H9 (cell line): ENCODE data around the gene ARFGAP1. TPM values are rescaled to one million over a fixed set of nuclear protein-coding genes. Genes with fewer than 3 reads are reported as not detected.

Experiments
- DNase-seq: peaks from one replicate; pipeline ENCODE4 v3.0.0-alpha.2; 2017
- H2AFZ ChIP-seq: one replicate; pipeline ENCODE4 v1.6.1; 2013; ENCODE audit warnings: mild to moderate bottlenecking, low read length, control low read depth, moderate library complexity
- H2AK5ac ChIP-seq: 2 replicates; pipeline ENCODE4 v1.6.1; 2013; ENCODE audit warnings: low read length, control low read depth, mixed read lengths; ENCODE audit not compliant: insufficient read length
- H2BK120ac ChIP-seq: one replicate; pipeline ENCODE4 v1.6.1; 2013; ENCODE audit warnings: low read depth, mild to moderate bottlenecking, low read length, control low read depth, inconsistent platforms; ENCODE audit not compliant: poor library complexity, severe bottlenecking
- H2BK12ac ChIP-seq: 2 replicates; pipeline ENCODE4 v1.6.1; 2013; ENCODE audit warnings: low read length, control low read depth, mixed read lengths, low read depth; ENCODE audit not compliant: insufficient read length
- H2BK15ac ChIP-seq: 2 replicates; pipeline ENCODE4 v1.6.1; 2013; ENCODE audit warnings: low read depth, low read length, control low read depth
- H2BK20ac ChIP-seq: one replicate; pipeline ENCODE4 v1.6.1; 2013; ENCODE audit warnings: low read depth, mild to moderate bottlenecking, low read length, control low read depth, inconsistent platforms; ENCODE audit not compliant: poor library complexity, severe bottlenecking
- H2BK5ac ChIP-seq: 2 replicates; pipeline ENCODE4 v1.6.1; 2013; ENCODE audit warnings: low read length, control low read depth, mixed read lengths; ENCODE audit not compliant: insufficient read length
- H3K14ac ChIP-seq: 2 replicates; pipeline ENCODE4 v1.6.1; 2013; ENCODE audit warnings: low read length, control low read depth; ENCODE audit not compliant: insufficient read depth
- H3K18ac ChIP-seq: 2 replicates; pipeline ENCODE4 v1.6.1; 2013; ENCODE audit warnings: low read depth, mild to moderate bottlenecking, mixed read lengths, low read length, control low read depth; ENCODE audit not compliant: insufficient read length
- H3K23ac ChIP-seq: 2 replicates; pipeline ENCODE4 v1.6.1; 2013; ENCODE audit warnings: low read length, control low read depth, mixed read lengths, low read depth; ENCODE audit not compliant: insufficient read length
- H3K23me2 ChIP-seq: 2 replicates; pipeline ENCODE4 v1.6.1; 2013; ENCODE audit warnings: low read depth, mild to moderate bottlenecking, mixed read lengths, low read length, control low read depth; ENCODE audit not compliant: insufficient read length, poor library complexity, severe bottlenecking
- H3K27ac ChIP-seq: 2 replicates; pipeline ENCODE4 v1.5.1; 2013; ENCODE audit warnings: low read length, control low read depth, mixed read lengths, low read depth; ENCODE audit not compliant: insufficient read length
- H3K27me3 ChIP-seq: 2 replicates; pipeline ENCODE4 v1.6.1; 2013; ENCODE audit warnings: low read length, control low read depth, inconsistent platforms; ENCODE audit not compliant: insufficient read depth
- H3K4ac ChIP-seq: 2 replicates; pipeline ENCODE4 v1.6.1; 2013; ENCODE audit warnings: low read depth, mild to moderate bottlenecking, control low read depth, inconsistent platforms, low read length, moderate library complexity
- H3K4me1 ChIP-seq: 2 replicates; pipeline ENCODE4 v1.6.1; 2013; ENCODE audit warnings: low read length, control low read depth, inconsistent platforms; ENCODE audit not compliant: insufficient read depth
- H3K4me2 ChIP-seq: 2 replicates; pipeline ENCODE4 v1.6.1; 2013; ENCODE audit warnings: low read length, control low read depth, mixed read lengths; ENCODE audit not compliant: insufficient read length, insufficient read depth
- H3K56ac ChIP-seq: 2 replicates; pipeline ENCODE4 v1.6.1; 2013; ENCODE audit warnings: low read depth, mild to moderate bottlenecking, mixed read lengths, low read length, control low read depth; ENCODE audit not compliant: insufficient read length
- H3K79me1 ChIP-seq: 2 replicates; pipeline ENCODE4 v1.6.1; 2013; ENCODE audit warnings: low read depth, mild to moderate bottlenecking, moderate library complexity, low read length, control low read depth, inconsistent platforms; ENCODE audit not compliant: insufficient read depth, poor library complexity, severe bottlenecking
- H3K79me2 ChIP-seq: 2 replicates; pipeline ENCODE4 v1.6.1; 2013; ENCODE audit warnings: low read length, control low read depth, inconsistent platforms; ENCODE audit not compliant: insufficient read depth
- H3K9ac ChIP-seq: 2 replicates; pipeline ENCODE4 v1.6.1; 2013; ENCODE audit warnings: low read length, control low read depth, mixed read lengths; ENCODE audit not compliant: insufficient read length; ENCODE audit errors: extremely low read depth
- H3K9me3 ChIP-seq: one replicate; pipeline ENCODE4 v1.6.1; 2013; ENCODE audit warnings: low read depth, low read length, inconsistent platforms; ENCODE audit not compliant: control insufficient read depth
- H3T11ph ChIP-seq: one replicate; pipeline ENCODE4 v1.6.1; 2013; ENCODE audit warnings: mild to moderate bottlenecking, low read length, control low read depth, inconsistent platforms
- H4K20me1 ChIP-seq: one replicate; pipeline ENCODE4 v1.6.1; 2013; ENCODE audit not compliant: control insufficient read depth, insufficient read length, insufficient read depth
- H4K5ac ChIP-seq: 2 replicates; pipeline ENCODE4 v1.6.1; 2013; ENCODE audit warnings: low read depth, mild to moderate bottlenecking, mixed read lengths, low read length, control low read depth; ENCODE audit not compliant: insufficient read length
- H4K8ac ChIP-seq: replicated peaks from 2 replicates; pipeline ENCODE4 v1.6.1; 2013; ENCODE audit warnings: low read length, control low read depth, mixed read lengths, low read depth; ENCODE audit not compliant: insufficient read length
- H4K91ac ChIP-seq: 2 replicates; pipeline ENCODE4 v1.6.1; 2013; ENCODE audit warnings: low read depth, mild to moderate bottlenecking, moderate library complexity, mixed read lengths, low read length, control low read depth; ENCODE audit not compliant: insufficient read length
- H3K27ac Mint-ChIP-seq, 3 experiments: 2 replicates in 2 of 3; 3 replicates in 1 of 3; pipeline ENCODE4 v1.8.0; 2020 to 2021; ENCODE audit warnings: mixed read lengths in 3 of 3, mild to moderate bottlenecking in 1 of 3, moderate library complexity in 1 of 3
- H3K27me3 Mint-ChIP-seq: 2 replicates; pipeline ENCODE4 v1.8.0; 2021; ENCODE audit warnings: low read depth, mild to moderate bottlenecking, moderate library complexity, mixed read lengths
- H3K36me3 Mint-ChIP-seq, 3 experiments: 2 replicates in 2 of 3; 3 replicates in 1 of 3; pipeline ENCODE4 v1.8.0; 2020 to 2021; ENCODE audit warnings: low read depth in 3 of 3, mixed read lengths in 3 of 3; ENCODE audit not compliant: insufficient read depth in 1 of 3
- H3K4me1 Mint-ChIP-seq, 2 experiments: 2 replicates each; pipeline ENCODE4 v1.8.0; 2020; ENCODE audit warnings: mixed read lengths in 2 of 2
- H3K4me3 Mint-ChIP-seq, 2 experiments: 2 replicates in 1 of 2; 3 replicates in 1 of 2; pipeline ENCODE4 v1.8.0; 2020 to 2021; ENCODE audit warnings: mild to moderate bottlenecking in 2 of 2, mixed read lengths in 2 of 2, moderate library complexity in 1 of 2
- H3K9me3 Mint-ChIP-seq, 2 experiments: 2 replicates in 1 of 2; 3 replicates in 1 of 2; pipeline ENCODE4 v1.8.0; 2020; ENCODE audit warnings: mild to moderate bottlenecking in 2 of 2, mixed read lengths in 2 of 2, moderate library complexity in 1 of 2
- WGBS: extraction: QIAGEN DNeasy Blood & Tissue Kit; methylation state at CpG from one replicate; pipeline ENCODE4 v1.1.7; 2013; ENCODE audit warnings: missing lambda C conversion rate, low lambda C conversion rate, mixed read lengths; ENCODE audit not compliant: insufficient read length; ENCODE audit errors: extremely low coverage; 5-methylcytosine and 5-hydroxymethylcytosine counted together
- total RNA-seq: library from RNA; stranded (reverse); gene quantifications from 2 replicates; pipeline ENCODE4 v1.2.1, GENCODE V29; 2021
- TF ChIP-seq, protein P1 (sequence below): fragments of 200-600 bp; sonication (generic); conservative IDR thresholded peaks from 3 replicates; pipeline ENCODE4 v1.8.0; 2021; ENCODE audit warnings: antibody characterized with exemption, mild to moderate bottlenecking

The ARFGAP1 gene
- total RNA-seq, 1 experiment from 2014 or later: 114 TPM

DNA sequence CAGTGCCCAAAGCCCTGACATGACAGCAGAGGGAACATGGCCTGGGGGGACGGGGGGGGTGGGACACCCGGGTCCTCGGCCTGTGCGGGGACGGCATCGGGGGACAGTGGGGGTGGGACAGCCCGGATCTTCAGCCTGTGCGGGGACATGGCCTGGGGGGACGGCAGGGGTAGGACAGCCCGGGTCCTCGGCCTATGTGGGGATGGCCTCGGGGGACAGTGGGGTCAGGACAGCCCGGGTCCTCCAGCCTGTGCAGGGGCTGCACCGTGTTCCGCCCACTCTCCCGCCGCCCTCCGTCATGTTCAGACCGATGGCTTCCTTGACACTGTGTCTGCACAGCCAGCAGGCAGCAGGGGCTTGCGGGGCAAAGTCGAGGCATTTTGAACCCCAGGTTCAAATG lies 29.9 kb upstream of the ARFGAP1 start:
- no peak overlapping the region for H2BK120ac ChIP-seq
- WGBS: no CpG with 5 or more reads among the region's 21 CpGs
- H3K79me1 ChIP-seq: no peaks in the 10 kb centered on the region
- no peak overlapping the region for H3T11ph ChIP-seq
- no peaks in the 10 kb centered on the region for H3K27me3 ChIP-seq
- no peaks in the 10 kb centered on the region for H3K9me3 Mint-ChIP-seq
- H4K91ac ChIP-seq: no peak overlapping the region
- no peak overlapping the region for H2BK20ac ChIP-seq
- no peak overlapping the region for H3K27ac ChIP-seq
- peaks cover 3 to 6% of the 10 kb centered on the region in 2 experiments; a peak in 3 of 4 replicates for H3K4me1 Mint-ChIP-seq
- no peak overlapping the region for H4K8ac ChIP-seq
- no peaks in the 10 kb centered on the region for H3K4me1 ChIP-seq
- H2AFZ ChIP-seq: no peak overlapping the region
- no peaks in the 10 kb centered on the region for H3K79me2 ChIP-seq
- no peak overlapping the region for H2BK5ac ChIP-seq
- no peak overlapping the region for H4K5ac ChIP-seq
- H3K14ac ChIP-seq: no peak overlapping the region
- H3K4me2 ChIP-seq: no peak overlapping the region
- no peak overlapping the region for H3K56ac ChIP-seq
- no peaks in the 10 kb centered on the region for H3K9me3 ChIP-seq
- no peak overlapping the region for H3K9ac ChIP-seq
- H3K4me3 Mint-ChIP-seq: no peak overlapping the region
- no peaks in the 10 kb centered on the region for H3K23me2 ChIP-seq
- H3K4ac ChIP-seq: no peak overlapping the region
- H3K27ac Mint-ChIP-seq: no peak overlapping the region
- no peak overlapping the region for H3K18ac ChIP-seq
- TF ChIP-seq, protein P1, sequence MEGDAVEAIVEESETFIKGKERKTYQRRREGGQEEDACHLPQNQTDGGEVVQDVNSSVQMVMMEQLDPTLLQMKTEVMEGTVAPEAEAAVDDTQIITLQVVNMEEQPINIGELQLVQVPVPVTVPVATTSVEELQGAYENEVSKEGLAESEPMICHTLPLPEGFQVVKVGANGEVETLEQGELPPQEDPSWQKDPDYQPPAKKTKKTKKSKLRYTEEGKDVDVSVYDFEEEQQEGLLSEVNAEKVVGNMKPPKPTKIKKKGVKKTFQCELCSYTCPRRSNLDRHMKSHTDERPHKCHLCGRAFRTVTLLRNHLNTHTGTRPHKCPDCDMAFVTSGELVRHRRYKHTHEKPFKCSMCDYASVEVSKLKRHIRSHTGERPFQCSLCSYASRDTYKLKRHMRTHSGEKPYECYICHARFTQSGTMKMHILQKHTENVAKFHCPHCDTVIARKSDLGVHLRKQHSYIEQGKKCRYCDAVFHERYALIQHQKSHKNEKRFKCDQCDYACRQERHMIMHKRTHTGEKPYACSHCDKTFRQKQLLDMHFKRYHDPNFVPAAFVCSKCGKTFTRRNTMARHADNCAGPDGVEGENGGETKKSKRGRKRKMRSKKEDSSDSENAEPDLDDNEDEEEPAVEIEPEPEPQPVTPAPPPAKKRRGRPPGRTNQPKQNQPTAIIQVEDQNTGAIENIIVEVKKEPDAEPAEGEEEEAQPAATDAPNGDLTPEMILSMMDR: no peak
- H3K23ac ChIP-seq: no peak overlapping the region
- no peak overlapping the region for H2BK15ac ChIP-seq
- H3K27me3 Mint-ChIP-seq: peaks cover 3% of the 10 kb centered on the region; the same call in 1 of the 2 replicates
- no peak overlapping the region for H2BK12ac ChIP-seq
- DNase-seq: no peak
- H3K36me3 Mint-ChIP-seq: no peaks in the 10 kb centered on the region; a peak in 1 of 7 replicates
- no peak overlapping the region for H2AK5ac ChIP-seq
- H4K20me1 ChIP-seq: no peaks in the 10 kb centered on the region
